22Rv1 (cell line): ENCODE data around the gene LAMC1.

Experiments used
- ZFX ChIP-seq: fragments of 450-650 bp; IDR thresholded peaks from 2 replicates; pipeline ENCODE4 v1.6.1; 2017; ENCODE audit warnings: antibody characterized with exemption, borderline replicate concordance
- TF ChIP-seq, protein P1 (sequence below): fragments of 450-650 bp; IDR thresholded peaks from 2 replicates; pipeline ENCODE4 v1.5.1; 2017; ENCODE audit warnings: mild to moderate bottlenecking

GRCh38 chr1:183033205-183033604 lies 10.0 kb downstream of the LAMC1 start:
- TF ChIP-seq, protein P1, sequence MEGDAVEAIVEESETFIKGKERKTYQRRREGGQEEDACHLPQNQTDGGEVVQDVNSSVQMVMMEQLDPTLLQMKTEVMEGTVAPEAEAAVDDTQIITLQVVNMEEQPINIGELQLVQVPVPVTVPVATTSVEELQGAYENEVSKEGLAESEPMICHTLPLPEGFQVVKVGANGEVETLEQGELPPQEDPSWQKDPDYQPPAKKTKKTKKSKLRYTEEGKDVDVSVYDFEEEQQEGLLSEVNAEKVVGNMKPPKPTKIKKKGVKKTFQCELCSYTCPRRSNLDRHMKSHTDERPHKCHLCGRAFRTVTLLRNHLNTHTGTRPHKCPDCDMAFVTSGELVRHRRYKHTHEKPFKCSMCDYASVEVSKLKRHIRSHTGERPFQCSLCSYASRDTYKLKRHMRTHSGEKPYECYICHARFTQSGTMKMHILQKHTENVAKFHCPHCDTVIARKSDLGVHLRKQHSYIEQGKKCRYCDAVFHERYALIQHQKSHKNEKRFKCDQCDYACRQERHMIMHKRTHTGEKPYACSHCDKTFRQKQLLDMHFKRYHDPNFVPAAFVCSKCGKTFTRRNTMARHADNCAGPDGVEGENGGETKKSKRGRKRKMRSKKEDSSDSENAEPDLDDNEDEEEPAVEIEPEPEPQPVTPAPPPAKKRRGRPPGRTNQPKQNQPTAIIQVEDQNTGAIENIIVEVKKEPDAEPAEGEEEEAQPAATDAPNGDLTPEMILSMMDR = no peak
- no peak for TF ChIP-seq ZFX
